Stimulated activated naive B cell treated with anti-CD40 and anti-IgM and Interleukin-4, amounts not matched to agents 10 μg/mL and 1 μg/mL and 100 μg/mL, for 72 hours (primary cell): ENCODE data around the gene FHL2.
A peak's percentile ranks its signal among the peaks of the same experiment; 100 is the strongest.

ENCODE experiments used
- ATAC-seq, 2 donors: fragments of 150-1000 bp; cut with Tn5 transposase; replicated peaks; 2 replicates each; pipeline ENCODE4 v1.10.0; 2021; ENCODE audit warnings: moderate library complexity in 1 of 2
- DNase-seq: peaks from one replicate; pipeline ENCODE4 v3.0.0; 2021
- H3K27ac Mint-ChIP-seq: one replicate; pipeline ENCODE4 v1.8.0; 2022; ENCODE audit warnings: mild to moderate bottlenecking, mixed read lengths
- H3K27me3 Mint-ChIP-seq, 2 donors: one replicate each; pipeline ENCODE4 v1.8.0; 2022; ENCODE audit warnings: mixed read lengths in 2 of 2
- H3K36me3 Mint-ChIP-seq, 2 donors: one replicate each; pipeline ENCODE4 v1.8.0; 2022; ENCODE audit warnings: mixed read lengths in 2 of 2, mild to moderate bottlenecking in 1 of 2
- H3K4me1 Mint-ChIP-seq, 2 donors: one replicate each; pipeline ENCODE4 v1.8.0; 2022; ENCODE audit warnings: mixed read lengths in 2 of 2, mild to moderate bottlenecking in 1 of 2
- H3K4me3 Mint-ChIP-seq, 2 donors: one replicate each; pipeline ENCODE4 v1.8.0; 2022; ENCODE audit warnings: mild to moderate bottlenecking in 2 of 2, mixed read lengths in 2 of 2, moderate library complexity in 1 of 2
- H3K9me3 Mint-ChIP-seq, 2 donors: one replicate each; pipeline ENCODE4 v1.8.0; 2022; ENCODE audit warnings: mixed read lengths in 2 of 2, mild to moderate bottlenecking in 1 of 2

The FHL2 gene

DNA sequence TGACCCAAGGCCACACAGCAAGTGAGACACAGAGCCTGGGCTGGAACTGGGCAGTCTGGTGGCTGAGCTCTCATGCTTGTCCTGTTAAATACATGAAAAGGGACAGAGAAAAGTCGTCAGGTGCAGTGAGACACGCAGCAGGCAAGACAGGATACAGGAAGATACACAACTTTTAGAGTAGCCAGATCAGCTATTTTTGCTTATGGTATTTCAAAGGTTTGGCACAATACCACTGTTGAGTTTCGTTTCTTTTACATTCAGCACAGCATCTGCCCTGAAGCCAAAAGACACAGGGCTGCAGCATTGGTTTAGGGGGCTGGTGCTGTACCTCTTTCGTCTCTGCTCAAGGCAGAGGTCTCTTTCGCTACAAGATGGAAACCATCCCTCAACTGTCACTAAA, 14.0 kb downstream of the FHL2 start:
- Mint-ChIP-seq H3K27ac (no peak overlapping the region), H3K36me3 (no peaks in the 10 kb centered on the region), H3K4me1 (peaks cover 0 to 15% of the 10 kb centered on the region in 2 donors), H3K27me3 (peaks cover 9 to 15% of the 10 kb centered on the region in 2 donors), H3K9me3 (peaks cover 0 to 3% of the 10 kb centered on the region in 2 donors), H3K4me3 (no peak overlapping the region)
- no peak for DNase-seq
- ATAC-seq, result no peak

DNA sequence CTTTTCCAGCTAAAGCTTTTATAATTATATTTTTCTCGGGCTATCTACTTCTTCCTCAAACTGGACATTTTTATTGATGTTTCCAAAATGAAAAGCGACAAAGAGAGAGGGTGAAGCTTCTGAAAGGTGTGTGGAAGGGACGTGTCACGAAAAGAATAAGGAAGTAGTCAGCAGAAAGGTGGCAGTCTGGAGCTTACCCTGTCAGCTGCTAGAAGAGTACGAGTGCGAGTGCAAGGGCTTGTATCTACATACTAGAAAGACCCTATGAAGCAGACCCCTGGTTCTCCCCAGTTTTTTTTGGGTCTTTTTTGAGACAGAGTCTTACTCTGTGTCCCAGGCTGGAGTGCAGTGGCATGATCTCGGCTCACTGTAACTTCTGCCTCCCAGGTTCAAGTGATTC, 14.6 kb downstream of the FHL2 start:
- ATAC-seq (no peak), DNase-seq (no peak)
- no peak overlapping the region for H3K4me3 Mint-ChIP-seq
- H3K4me1 Mint-ChIP-seq, result peaks cover 3 to 20% of the 10 kb centered on the region in 2 donors
- H3K27ac Mint-ChIP-seq, result no peak overlapping the region
- peaks cover 0 to 3% of the 10 kb centered on the region in 2 donors for H3K9me3 Mint-ChIP-seq
- H3K36me3 Mint-ChIP-seq, result no peaks in the 10 kb centered on the region
- H3K27me3 Mint-ChIP-seq, result peaks cover 15% of the 10 kb centered on the region in 2 donors

DNA sequence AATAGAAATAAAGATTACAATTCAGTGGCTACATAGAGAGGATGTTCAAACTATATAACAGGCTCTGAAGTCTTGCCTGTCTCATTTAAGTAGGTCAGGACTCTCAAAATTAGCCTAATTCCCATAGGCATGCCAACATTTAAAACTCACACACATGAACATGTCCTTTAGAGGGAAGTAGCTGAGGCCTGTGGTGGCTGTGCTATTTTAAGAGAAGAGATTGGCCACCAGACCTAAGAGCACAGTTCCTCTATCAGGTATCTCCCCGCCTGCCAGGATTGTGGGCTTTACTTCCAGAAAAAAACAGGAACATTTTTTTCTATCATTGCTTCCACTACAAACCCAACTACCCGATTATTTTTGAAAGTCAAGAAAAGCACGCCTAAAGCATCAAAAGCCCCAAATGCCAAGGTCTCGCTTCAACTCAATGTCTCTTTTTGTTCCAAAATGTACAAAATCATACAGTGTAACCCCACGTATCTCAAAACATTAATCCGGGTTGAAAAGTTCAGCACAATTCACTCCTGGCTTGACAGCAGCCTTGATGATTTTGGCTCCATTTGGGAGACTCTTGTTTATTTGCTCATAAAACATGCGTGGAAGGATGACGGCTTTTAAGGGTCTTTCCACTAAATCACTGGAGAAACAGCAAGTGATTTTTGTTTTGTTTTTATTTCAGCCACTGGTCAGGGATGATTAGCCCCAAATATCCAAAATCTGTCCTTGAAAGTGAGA, 15.3 kb downstream of the FHL2 start:
- Mint-ChIP-seq H3K4me1 (peaks cover 3 to 20% of the 10 kb centered on the region in 2 donors), H3K36me3 (no peaks in the 10 kb centered on the region), H3K9me3 (peaks cover 0 to 3% of the 10 kb centered on the region in 2 donors), H3K4me3 (no peak overlapping the region), H3K27me3 (peaks cover 15% of the 10 kb centered on the region in 2 donors), H3K27ac (no peak overlapping the region)
- no peak for ATAC-seq
- no peak for DNase-seq

DNA sequence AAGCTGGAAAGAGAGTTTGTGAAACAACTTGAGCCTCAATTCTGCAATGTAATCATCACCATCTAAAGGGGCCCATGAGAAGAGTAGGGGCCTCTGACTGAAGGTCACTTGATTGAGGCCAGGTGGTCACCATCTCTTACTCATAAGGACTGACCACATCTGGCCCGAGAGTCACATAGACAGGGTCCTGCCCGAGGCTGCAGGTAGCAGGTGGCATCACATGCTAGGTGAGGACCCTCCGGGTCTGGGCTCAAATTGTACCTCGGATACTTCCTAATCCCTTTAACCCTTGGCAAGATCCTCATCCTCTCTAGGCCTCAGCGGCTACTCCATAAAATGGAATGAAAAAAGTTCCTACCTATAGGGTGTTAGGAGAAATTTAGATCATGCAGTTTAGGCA, 16.7 kb downstream of the FHL2 start:
- ATAC-seq (no peak), DNase-seq (no peak)
- Mint-ChIP-seq H3K4me1 (peaks cover 3 to 20% of the 10 kb centered on the region in 2 donors), H3K36me3 (no peaks in the 10 kb centered on the region), H3K9me3 (no peaks in the 10 kb centered on the region), H3K27me3 (peaks cover 6 to 14% of the 10 kb centered on the region in 2 donors), H3K27ac (no peak overlapping the region), H3K4me3 (no peak overlapping the region)

DNA sequence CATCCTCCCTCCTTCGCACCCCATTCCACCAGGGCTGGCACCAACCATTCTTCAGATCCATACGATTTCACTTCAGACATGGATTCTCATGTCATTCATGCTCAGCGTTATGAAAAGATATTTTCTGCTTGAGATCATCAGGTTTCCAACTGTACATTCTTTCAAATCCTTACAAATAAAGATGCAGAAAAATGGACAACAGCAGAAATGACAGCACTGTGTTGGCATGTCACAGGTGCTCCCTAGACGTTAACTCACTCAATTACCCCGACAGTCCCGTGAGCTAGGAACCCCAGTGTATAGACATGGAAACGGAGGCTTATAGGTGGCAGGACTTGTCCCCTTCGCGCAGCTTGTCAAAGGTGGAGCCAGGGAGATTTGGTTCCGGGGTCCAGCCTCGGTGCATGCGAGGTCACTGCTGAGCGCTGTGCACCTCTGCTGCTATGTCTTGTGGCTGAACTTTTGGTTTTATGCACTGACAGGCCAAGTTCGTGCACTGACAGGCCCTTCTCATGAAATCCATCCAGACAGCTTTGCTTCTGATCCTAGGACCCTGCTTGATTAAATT, 17.7 kb downstream of the FHL2 start:
- H3K27ac Mint-ChIP-seq, result no peak overlapping the region
- H3K36me3 Mint-ChIP-seq, result no peaks in the 10 kb centered on the region
- H3K4me1 Mint-ChIP-seq, result peaks cover 3 to 20% of the 10 kb centered on the region in 2 donors
- DNase-seq (no peak), ATAC-seq (no peak)
- H3K27me3 Mint-ChIP-seq, result peaks cover 6 to 14% of the 10 kb centered on the region in 2 donors
- H3K4me3 Mint-ChIP-seq, result no peak overlapping the region
- H3K9me3 Mint-ChIP-seq, result no peaks in the 10 kb centered on the region

DNA sequence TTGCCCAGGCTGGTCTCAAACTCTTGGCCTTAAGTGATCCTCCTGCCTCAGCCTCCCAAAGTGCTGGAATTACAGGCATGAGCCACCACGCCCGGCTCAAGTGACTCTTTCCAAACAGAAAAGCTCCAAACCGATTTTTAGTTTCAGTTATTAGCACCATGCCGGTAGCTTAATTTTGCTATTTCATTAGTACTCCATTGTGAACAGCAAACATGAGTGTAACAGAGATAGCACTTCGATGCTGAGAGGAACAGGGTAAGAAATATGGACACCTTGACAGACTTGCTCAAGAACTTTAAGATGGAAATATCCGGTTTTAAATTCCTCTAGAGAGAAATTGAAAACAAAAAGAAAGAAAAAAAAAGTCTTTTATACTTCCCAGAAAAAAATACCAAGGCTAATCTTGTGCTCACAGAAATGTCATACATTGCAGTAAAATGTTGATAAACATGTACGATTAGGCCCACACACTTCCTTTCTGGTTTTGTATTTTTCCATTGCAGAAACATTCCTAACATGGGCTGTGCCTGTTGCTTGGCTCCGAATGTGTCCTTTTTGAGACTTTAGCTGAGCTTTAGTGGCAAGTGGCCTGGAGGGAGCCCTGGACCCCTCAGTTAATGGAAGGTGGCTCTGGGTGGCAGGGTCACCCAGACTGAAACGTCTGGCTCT, 18.3 kb downstream of the FHL2 start:
- Mint-ChIP-seq H3K27ac (no peak overlapping the region), H3K27me3 (peaks cover 6 to 9% of the 10 kb centered on the region in 2 donors), H3K9me3 (no peaks in the 10 kb centered on the region), H3K36me3 (no peaks in the 10 kb centered on the region), H3K4me3 (no peak overlapping the region), H3K4me1 (peaks cover 3 to 20% of the 10 kb centered on the region in 2 donors)
- ATAC-seq (no peak), DNase-seq (no peak)

DNA sequence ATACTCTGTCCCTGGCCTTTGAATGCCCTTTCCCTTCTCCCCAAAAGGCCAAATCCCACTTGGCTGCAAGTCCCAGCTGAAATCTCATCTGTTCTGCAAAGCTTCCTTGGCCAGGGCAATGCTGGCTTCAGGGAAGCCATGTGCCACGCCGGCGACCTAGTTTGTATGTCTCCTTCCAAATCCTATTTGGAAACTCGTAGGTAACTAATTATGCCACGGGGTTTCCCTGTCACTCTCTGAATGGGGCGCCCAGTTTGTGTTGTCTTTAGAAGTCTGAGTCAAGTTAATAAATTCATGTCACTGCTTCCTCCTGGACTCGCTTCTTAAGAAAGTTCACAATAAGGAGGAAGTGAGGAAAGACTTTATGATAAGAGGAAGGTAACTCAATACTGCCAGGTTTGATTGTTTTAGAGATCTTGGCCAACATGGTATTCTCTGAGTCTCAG, 19.1 kb downstream of the FHL2 start:
- H3K27me3 Mint-ChIP-seq, result peaks cover 3 to 6% of the 10 kb centered on the region in 2 donors
- H3K36me3 Mint-ChIP-seq, result no peaks in the 10 kb centered on the region
- DNase-seq (no peak), ATAC-seq (peak; percentile 57 to 67)
- no peak overlapping the region for H3K4me3 Mint-ChIP-seq
- H3K9me3 Mint-ChIP-seq, result no peaks in the 10 kb centered on the region
- peaks cover 3 to 20% of the 10 kb centered on the region in 2 donors for H3K4me1 Mint-ChIP-seq
- H3K27ac Mint-ChIP-seq, result no peak overlapping the region

DNA sequence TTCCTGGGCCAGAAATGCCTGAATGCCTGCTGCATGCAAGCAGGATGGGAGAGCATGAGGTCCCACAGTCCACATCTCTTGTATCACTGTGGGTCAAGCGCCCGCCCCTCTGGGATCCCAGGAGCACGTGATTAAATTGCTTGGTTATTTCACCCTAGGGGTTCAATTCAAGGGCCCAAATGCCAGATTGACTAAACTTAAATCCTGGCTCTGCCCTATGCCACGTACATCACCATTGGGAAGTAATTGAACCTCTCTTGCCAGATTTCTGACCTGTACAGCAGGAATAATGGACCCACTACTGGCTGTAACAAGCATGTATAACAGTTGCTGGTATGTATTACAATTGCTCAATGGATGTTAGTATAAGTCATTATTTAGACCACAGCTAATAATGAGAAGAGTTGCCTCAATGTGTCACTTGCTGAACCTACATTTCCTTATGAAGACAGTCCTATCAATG, 19.9 kb downstream of the FHL2 start:
- Mint-ChIP-seq H3K27ac (no peak overlapping the region), H3K36me3 (no peaks in the 10 kb centered on the region), H3K4me3 (no peak overlapping the region), H3K27me3 (peaks cover 3 to 6% of the 10 kb centered on the region in 2 donors), H3K9me3 (no peaks in the 10 kb centered on the region), H3K4me1 (peaks cover 3 to 20% of the 10 kb centered on the region in 2 donors)
- ATAC-seq (no peak), DNase-seq (no peak)

DNA sequence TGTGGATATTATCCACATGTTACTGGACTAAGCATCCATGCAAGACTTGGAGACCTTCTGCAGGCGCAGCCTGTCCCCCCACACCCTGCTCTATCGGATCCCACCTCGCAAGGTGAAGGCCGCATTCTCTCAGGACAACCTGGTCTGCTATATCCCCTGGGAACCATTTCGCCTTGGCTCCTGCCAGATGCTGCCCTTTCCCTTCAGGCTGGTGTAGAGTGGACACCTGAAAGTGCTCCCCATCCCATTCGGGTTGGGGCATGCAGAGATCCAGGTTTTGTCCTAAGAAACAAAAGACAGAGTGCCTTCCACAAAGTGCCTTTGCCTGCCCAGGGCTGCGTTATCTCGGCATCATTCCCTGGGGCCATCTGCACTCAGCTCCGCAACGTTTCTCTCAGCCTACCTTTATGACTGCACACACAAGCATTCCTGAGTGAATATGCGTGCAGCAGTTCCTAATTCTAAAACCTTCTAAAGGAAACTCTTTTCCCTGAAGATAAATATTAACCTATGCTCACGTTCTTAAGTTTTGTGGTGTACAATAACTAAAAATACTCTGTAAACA, 20.5 kb downstream of the FHL2 start:
- Mint-ChIP-seq H3K4me3 (no peak overlapping the region), H3K9me3 (no peaks in the 10 kb centered on the region), H3K27me3 (peaks cover 3 to 6% of the 10 kb centered on the region in 2 donors)

DNA sequence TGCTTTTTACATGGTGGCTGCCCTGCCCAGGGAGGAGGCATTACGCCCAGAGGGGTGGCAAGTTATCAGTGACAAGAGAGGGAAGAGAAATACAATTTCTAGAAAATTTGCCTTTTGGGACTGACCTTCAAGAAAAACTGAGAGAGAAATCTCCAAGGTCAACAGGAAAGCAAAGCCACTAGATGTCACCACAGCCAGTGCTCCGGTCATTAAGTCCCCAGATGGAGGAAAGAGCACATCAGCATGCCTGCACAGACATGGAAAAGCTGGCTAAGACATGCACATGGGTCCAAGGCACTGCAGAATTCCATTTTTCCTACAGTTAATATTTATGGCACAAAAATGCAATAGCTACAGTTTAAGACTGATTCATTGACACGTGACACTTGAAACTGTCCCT, 21.0 kb downstream of the FHL2 start:
- Mint-ChIP-seq H3K27ac (no peak overlapping the region), H3K4me3 (no peak overlapping the region), H3K36me3 (no peaks in the 10 kb centered on the region), H3K4me1 (peaks cover 3 to 12% of the 10 kb centered on the region in 2 donors), H3K27me3 (peaks cover 3 to 6% of the 10 kb centered on the region in 2 donors), H3K9me3 (no peaks in the 10 kb centered on the region)
- DNase-seq (no peak), ATAC-seq (no peak)

More for the DNA sequence above, 20.5 kb downstream of the FHL2 start:
- Mint-ChIP-seq H3K4me1 (peaks cover 3 to 15% of the 10 kb centered on the region in 2 donors), H3K36me3 (no peaks in the 10 kb centered on the region), H3K27ac (no peak overlapping the region)
- ATAC-seq, result no peak
- no peak for DNase-seq

DNA sequence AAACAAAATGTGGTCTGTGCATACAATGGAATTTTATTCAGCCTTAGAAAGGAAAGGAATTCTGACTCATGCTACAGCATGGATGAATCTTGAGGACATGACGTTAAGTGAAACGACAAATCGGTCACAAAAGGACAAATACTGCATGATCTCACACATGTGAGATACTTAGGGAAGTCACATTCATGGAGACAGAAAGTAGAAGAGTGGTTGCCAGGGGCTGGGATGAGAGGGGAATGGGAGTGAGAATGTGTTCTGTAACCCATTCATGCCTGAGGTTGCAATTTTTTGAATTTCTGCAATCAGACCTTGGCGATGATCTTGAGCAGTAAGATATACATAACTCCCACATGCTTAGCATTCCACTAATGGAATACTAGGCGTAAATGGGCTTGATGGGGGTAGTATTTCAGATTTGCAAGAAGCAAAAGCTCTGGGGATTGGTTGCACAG, 22.0 kb downstream of the FHL2 start:
- H3K4me3 Mint-ChIP-seq, result no peak overlapping the region
- no peak for DNase-seq

DNA sequence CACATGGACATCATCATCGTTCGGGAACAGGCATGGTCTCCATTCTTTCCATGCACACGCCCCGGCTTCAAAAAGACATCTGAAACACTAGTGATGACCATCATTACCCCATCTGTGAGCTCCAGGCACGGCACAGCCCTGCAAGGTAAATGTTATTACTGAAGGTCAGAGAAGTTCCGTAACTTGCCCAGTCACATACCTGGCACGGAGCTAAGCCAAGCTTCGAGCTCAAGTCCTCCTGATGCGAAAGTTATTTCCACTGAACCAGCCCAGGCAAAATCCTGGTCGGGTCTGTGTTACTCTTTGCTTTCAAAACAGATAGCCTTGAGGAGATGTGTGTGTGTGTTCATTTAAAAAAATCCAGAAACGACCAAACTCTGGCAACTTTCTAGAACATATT, 22.8 kb downstream of the FHL2 start:
- Mint-ChIP-seq H3K27me3 (peaks cover 3 to 6% of the 10 kb centered on the region in 2 donors), H3K4me1 (peaks cover 3 to 12% of the 10 kb centered on the region in 2 donors), H3K9me3 (no peaks in the 10 kb centered on the region), H3K27ac (no peak overlapping the region), H3K36me3 (no peaks in the 10 kb centered on the region), H3K4me3 (no peak overlapping the region)
- ATAC-seq (no peak), DNase-seq (no peak)

More for the DNA sequence above, 22.0 kb downstream of the FHL2 start:
- Mint-ChIP-seq H3K36me3 (no peaks in the 10 kb centered on the region), H3K27me3 (peaks cover 3 to 6% of the 10 kb centered on the region in 2 donors), H3K9me3 (no peaks in the 10 kb centered on the region), H3K4me1 (peaks cover 3 to 12% of the 10 kb centered on the region in 2 donors), H3K27ac (no peak overlapping the region)
- ATAC-seq, result no peak

DNA sequence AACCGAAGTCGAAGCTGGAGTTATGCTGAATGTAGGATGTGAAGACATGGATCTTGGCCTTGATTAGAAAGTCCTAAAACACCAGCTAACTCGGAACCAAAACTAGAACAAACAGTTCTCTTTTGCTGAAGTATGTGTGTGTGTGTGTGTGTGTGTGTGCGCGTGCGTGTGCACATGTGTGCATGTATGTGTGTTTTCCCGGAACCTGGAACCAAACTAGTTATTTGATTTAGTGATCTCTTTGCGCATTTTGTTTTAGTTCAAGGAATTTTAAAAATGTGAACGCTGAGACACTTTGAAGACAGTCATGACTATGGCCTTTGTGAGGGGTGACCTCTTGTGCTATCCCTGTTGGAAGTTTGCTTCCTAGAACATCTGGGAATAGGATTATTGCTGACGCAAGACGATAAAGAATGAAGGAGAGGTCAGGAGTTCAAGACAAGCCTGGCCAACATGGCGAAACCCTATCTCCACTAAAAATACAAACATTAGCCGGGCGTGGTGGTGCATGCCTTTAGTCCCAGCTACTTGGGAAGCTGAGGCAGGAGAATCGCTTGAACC, 23.8 kb downstream of the FHL2 start:
- no peaks in the 10 kb centered on the region for H3K9me3 Mint-ChIP-seq
- peaks cover 5 to 7% of the 10 kb centered on the region in 2 donors for H3K27me3 Mint-ChIP-seq
- no peak overlapping the region for H3K4me3 Mint-ChIP-seq
- no peaks in the 10 kb centered on the region for H3K36me3 Mint-ChIP-seq
- ATAC-seq (no peak), DNase-seq (no peak)
- H3K4me1 Mint-ChIP-seq, result peaks cover 3 to 9% of the 10 kb centered on the region in 2 donors
- H3K27ac Mint-ChIP-seq, result no peak overlapping the region

DNA sequence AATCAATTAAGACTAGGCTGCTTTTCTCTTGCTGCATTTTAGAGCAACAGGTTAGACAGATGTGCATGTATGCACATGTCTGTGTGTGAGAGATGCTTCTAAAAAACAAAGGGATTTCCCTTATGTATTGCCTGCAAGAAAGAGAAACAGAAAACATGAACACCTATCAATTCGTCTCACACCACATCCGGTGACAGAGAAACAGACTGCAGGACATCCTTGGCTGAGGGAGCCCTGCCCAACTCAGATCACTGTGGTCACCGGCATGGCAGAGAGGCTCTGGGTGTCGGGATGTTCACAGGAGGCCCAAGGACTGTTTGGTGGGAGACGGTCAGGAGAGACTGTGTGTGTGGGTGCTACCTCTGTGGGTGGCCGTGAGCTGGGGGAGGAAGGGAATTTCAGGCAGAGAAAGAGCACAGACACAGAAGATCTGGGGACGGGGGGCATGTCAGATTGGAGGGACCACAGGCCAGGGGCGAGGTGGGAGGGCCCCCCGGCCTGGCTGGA, 24.9 kb downstream of the FHL2 start:
- Mint-ChIP-seq H3K27ac (no peak overlapping the region), H3K4me3 (no peak overlapping the region), H3K4me1 (peaks cover 6 to 8% of the 10 kb centered on the region in 2 donors), H3K36me3 (no peaks in the 10 kb centered on the region), H3K9me3 (no peaks in the 10 kb centered on the region), H3K27me3 (peaks cover 8 to 11% of the 10 kb centered on the region in 2 donors)
- no peak for ATAC-seq
- DNase-seq, result no peak
